OCI-LY3 (cell line): ENCODE measurements around the gene CD151.

Experiments used
- EZH2phosphoT487 ChIP-seq: fragments of 200-600 bp; shearing (Covaris generic); IDR thresholded peaks from 2 replicates; pipeline ENCODE4 v1.6.1; 2018; ENCODE audit warnings: antibody characterized with exemption, mixed run types, low read depth
- TF ChIP-seq, protein P1 (sequence below): fragments of 200-600, 300-600 bp; sonication (generic); IDR thresholded peaks from 2 replicates; pipeline ENCODE4 v1.5.1; 2014; ENCODE audit warnings: antibody characterized with exemption, low read length, low read depth

DNA sequence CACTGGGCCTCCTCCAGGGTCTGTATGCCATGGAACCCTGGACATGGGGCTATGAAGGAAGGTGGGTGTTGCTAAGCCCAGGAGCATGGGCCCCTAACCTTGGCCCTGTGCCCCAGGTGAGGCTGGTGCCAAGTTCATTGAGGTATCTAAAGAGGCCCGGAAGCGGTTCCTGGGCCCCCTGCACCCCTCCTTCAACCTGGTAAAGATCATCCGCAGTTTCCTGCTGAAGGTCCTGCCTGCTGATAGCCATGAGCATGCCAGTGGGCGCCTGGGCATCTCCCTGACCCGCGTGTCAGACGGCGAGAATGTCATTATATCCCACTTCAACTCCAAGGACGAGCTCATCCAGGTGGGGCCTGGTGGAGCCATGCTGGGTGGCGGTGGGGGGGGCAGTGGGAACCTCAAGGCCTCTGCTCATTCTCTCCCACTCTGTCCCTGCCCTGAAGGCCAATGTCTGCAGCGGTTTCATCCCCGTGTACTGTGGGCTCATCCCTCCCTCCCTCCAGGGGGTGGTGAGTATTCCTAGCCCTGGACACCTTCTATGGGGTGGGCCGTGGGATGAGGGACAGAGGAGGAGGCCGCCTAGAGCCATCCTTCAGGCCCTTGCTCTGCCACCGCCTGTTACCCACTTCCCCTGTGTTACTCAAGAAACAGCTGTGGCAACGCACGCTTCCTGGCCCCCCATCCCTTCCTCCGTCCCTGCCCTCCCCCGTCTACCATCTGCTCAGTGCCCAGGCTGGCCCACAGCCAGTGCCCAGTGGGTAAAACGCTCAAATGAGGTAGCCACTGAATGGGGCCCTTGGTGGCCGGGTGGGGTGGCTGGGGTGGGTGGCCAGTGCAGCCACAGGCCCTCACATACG, 11.0 kb upstream of the CD151 start:
- TF ChIP-seq, protein P1, sequence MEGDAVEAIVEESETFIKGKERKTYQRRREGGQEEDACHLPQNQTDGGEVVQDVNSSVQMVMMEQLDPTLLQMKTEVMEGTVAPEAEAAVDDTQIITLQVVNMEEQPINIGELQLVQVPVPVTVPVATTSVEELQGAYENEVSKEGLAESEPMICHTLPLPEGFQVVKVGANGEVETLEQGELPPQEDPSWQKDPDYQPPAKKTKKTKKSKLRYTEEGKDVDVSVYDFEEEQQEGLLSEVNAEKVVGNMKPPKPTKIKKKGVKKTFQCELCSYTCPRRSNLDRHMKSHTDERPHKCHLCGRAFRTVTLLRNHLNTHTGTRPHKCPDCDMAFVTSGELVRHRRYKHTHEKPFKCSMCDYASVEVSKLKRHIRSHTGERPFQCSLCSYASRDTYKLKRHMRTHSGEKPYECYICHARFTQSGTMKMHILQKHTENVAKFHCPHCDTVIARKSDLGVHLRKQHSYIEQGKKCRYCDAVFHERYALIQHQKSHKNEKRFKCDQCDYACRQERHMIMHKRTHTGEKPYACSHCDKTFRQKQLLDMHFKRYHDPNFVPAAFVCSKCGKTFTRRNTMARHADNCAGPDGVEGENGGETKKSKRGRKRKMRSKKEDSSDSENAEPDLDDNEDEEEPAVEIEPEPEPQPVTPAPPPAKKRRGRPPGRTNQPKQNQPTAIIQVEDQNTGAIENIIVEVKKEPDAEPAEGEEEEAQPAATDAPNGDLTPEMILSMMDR, result no peak
- no peak for TF ChIP-seq EZH2phosphoT487
